NCI-H146 (cell line): ENCODE measurements around the gene GPRASP3.
"Not testable (repeated sequence)": the region's sequence is repeated elsewhere in the genome, so short reads cannot be mapped to it uniquely, and the experiment has no call there.

Experiments used
- DNase-seq: peaks from one replicate; lab custom pipeline; 2025; lab: John Stamatoyannopoulos, UW

GPRASP3 gene, protein sequence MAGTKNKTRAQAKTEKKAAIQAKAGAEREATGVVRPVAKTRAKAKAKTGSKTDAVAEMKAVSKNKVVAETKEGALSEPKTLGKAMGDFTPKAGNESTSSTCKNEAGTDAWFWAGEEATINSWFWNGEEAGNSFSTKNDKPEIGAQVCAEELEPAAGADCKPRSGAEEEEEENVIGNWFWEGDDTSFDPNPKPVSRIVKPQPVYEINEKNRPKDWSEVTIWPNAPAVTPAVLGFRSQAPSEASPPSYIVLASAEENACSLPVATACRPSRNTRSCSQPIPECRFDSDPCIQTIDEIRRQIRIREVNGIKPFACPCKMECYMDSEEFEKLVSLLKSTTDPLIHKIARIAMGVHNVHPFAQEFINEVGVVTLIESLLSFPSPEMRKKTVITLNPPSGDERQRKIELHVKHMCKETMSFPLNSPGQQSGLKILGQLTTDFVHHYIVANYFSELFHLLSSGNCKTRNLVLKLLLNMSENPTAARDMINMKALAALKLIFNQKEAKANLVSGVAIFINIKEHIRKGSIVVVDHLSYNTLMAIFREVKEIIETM

GRCh38 chrX:102720237-102721168 lies at the start of gene GPRASP3:
TSS of gene GPRASP3 (plus strand) at chrX:102720743. CDS start at chrX:102748996, 28,253 bp downstream.
- DNase-seq: peak; percentile 78

- no peak for DNase-seq
Observed at GRCh38 chrX:102672856-102673255, 47.7 kb upstream of the GPRASP3 start.

DNA sequence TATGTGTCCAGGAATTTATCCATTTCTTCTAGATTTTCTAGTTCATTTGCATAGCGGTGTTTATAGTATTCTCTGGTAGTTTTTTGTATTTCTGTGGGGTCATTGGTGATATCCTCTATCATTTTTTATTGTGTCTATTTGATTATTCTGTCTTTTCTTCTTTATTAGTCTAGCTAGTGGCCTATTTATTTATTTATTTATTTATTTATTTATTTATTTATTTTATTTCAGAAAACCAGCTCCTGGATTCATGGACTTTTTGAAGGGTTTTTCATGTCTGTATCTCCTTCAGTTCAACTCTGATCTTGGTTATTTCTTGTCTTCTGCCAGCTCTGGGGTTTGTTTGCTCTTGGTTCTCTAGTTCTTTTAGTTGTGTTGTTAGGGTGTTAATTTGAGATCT lies 43.1 kb upstream of the GPRASP3 start:
- not testable (repeated sequence) for DNase-seq

- DNase-seq: no peak
Observed at GRCh38 chrX:102684772-102685520, 35.6 kb upstream of the GPRASP3 start.

DNA sequence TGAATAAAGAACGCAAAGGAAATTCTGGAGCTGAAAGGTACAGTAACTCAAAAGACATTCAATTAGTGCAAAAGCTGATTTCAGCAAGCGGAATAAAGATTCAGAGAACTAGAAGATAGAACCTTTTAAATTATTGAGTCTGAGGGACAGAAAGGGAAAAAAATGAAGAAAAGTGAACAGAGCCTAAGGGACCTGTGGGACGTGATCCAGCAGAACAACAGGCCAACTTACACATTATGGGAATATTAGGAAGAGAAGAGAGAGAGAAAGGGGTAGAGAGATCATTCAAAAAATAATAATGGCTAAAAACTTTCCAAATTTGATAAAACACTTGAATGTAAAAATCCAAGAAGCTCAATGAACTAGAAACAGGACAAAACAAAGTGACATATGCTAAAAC lies 25.8 kb upstream of the GPRASP3 start:
- no peak for DNase-seq

DNA sequence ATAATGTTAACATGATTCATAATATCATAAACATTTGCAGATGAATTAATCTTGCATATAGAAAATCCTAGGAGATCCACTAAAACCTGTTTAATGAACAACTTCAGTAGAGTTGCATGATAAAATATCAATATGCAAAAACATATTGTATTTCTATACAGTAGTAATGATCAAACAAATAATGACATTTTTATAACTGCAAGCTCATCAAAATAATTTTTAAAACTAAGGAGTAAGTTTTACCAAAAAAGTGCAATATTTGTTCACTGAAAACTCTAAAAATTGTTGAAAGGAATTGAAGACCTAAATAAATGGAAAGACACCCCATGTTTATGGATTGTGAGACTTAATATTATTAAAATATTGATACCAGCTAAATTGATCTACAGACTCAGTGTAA lies 24.2 kb upstream of the GPRASP3 start:
- no peak for DNase-seq

DNA sequence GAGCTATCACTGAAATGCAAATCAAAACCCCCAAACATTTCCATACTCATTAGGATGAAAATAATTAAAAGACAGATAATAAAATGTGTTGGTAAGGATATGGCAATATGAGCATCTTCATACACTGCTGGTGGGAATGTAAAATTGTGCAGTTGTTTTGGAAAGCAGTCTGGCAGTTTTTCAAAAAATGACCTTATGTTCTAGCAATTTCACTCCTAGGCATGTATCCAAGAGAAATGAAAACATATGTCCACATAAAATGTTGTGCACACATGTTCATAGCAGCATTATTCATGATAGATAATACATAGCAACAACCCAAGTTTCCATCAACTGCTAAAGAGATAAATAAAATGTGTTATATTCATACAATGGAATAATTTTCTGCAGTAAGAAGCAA lies 23.0 kb upstream of the GPRASP3 start:
- no peak for DNase-seq

DNA sequence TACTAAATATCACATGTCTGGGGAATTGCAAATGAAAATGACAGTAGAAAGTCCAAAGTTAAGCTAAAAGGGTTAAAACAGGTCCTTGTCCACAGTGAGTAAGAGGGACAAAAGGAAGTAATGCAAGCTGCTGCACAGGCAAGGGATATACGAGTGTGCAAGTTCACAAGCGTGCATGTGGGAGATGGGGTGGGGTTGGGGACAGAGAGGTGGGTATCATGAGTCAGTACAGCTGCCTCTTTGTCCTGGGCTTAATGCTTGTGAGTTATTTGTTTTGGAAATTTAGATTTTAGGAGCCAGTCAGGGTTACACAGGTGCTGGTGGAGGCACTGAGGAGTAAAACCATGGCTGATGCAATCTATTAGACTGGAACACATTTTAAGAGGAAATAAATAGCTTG lies 11.6 kb upstream of the GPRASP3 start:
- no peak for DNase-seq

DNA sequence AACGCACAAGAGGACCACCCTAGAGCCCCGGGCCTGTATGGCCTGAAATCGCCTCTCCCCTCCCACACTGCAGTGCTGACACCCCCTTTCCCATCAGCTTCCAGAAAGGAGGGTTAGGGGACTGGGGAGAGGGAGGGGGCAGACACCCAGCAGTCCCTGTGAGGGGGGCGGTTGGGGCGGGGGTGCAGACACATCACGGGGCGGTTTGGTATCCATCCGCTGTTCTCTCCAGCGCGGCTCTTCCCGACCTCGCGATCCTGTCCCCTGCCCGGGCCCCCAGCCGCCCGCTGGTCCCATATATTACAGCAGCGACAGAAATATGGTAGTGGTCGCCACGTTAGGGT lies 8.7 kb upstream of the GPRASP3 start:
- DNase-seq: no peak

DNA sequence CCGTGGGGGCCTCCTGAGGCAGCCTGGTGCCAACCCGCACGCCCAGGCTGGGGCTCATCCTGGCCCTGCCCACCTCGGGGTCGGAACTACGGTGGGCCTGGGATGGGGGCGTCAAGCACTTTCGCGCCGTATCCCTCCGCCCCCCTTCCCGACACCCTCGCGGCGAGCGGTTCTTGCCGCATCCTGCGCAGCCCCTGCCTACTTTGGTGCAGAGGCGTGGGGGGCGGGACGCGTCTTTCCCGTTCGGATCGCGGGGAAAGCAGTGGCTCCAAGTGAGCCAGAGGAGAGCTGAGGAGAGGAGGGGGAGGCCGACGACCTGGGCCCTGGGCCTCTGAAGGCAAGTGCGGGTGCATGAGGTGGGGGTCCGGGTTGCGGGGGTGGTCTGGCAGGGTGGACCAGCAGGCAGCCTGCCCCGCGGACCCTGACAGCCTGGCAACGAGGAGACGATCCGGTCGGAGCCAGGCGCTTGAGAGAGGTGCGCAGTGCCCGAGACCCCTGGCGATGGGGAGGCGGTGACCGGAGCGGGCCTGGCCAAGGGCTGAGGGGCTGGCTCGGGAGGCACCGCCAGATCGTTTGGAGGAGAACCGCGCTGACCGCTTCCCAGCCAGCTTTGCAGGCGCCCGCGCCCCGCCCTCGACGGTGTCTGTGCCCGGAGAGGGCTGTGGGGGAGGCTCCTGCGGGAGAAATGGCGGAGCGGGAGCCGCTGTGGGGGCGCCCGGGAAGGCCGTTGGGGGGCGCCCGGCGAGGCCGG lies 8.2 kb upstream of the GPRASP3 start, which contains the start of gene GPRASP2:
TSS of gene GPRASP2 (plus strand) at position 233 of the 751 bp plus-strand sequence. CDS start 2,422 bp downstream, outside the sequence.
- peak; percentile 64 for DNase-seq

GRCh38 chrX:102712981-102713625 lies 7.4 kb upstream of the GPRASP3 start:
- DNase-seq: peak; percentile 43

- no peak for DNase-seq
Observed at GRCh38 chrX:102714994-102715393, 5.5 kb upstream of the GPRASP3 start.

DNA sequence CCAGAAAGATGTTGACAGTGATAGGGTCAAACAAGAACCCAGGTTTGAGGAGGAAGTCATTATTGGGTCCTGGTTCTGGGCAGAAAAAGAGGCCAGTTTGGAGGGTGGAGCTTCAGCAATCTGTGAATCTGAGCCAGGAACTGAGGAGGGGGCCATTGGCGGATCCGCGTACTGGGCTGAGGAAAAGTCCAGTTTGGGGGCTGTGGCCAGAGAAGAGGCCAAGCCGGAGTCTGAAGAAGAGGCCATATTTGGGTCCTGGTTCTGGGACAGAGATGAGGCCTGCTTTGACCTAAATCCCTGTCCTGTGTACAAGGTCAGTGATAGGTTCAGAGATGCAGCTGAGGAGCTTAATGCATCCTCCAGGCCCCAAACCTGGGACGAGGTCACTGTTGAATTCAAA lies 4.6 kb upstream of the GPRASP3 start:
- no peak for DNase-seq

DNA sequence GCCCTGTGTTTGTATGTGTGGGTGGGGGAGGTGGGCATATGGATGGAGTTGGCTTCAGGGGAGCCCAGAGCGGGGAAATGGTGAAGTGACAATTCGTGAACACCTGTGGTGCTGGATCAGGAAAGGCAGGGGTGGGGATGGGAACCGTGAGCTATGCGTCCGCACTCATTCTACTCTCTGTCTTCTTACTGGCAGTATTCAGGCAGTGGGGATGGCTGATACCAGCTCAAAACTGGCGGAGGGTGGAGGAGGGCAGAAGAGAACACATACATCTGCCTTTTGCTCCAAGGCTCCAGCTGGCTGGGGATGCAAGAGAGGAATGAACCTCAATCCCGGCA lies 595 bp downstream of the GPRASP3 start:
- DNase-seq: not testable (repeated sequence)

GRCh38 chrX:102723456-102723855 lies 2.9 kb downstream of the GPRASP3 start:
- no peak for DNase-seq

DNA sequence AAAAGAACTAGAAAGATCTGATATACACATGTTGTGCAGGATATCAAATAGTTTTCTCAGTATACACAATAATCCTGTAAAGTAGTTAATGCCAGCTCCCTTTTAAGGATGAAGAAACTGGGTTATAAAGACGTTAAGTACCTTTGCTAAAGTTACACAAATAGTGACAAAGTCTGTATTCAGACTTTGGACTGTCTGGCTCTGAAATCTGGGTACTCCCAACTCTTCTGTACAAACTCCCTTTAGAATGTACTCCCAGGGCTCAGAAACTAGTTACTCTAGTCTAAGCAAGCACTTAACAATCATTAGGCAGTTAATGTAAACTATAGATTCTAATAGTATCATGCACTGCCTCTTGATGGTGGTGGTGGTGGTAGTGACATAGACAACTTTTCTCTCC lies 7.2 kb downstream of the GPRASP3 start:
- DNase-seq: no peak

DNA sequence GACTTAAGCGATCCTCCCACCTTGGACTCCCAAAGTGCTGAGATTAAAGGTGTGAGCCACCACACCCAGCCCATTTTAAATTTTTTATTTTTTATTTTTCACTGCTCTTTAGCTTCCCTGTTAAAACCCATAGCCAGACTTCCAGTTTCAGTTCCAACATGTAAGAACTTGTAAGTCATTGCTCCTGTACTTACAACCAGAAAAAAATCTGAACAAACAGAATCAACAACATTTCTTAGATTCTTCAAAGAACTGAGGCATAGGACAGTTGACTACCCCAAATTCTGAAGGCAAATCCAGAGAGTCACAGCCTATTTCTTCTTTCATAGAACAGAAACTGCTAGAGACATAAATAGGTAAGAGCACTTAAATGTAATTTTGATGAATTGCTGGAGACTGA lies 8.1 kb downstream of the GPRASP3 start:
- DNase-seq: no peak

- DNase-seq: peak; percentile 24
Observed at GRCh38 chrX:102739657-102740056, 19.1 kb downstream of the GPRASP3 start.

GRCh38 chrX:102744307-102744706 lies 23.8 kb downstream of the GPRASP3 start:
- DNase-seq: no peak

- no peak for DNase-seq
Observed at GRCh38 chrX:102745513-102745856, 24.9 kb downstream of the GPRASP3 start.
